ENCODE measurements around the gene TMPRSS11E.
"Not testable (repeated sequence)": the region's sequence is repeated elsewhere in the genome, so short reads cannot be mapped to it uniquely, and the experiment has no call there.

GRCh38 chr4:68504836-68505235 lies 57.6 kb downstream of the TMPRSS11E start:
- not testable (repeated sequence) for TF ChIP-seq CTCF (IDR thresholded peaks at IDR 0.05); ESRRA (CRISPR knock-in tag; IDR thresholded peaks at IDR 0.05; ENCODE audit: borderline replicate concordance); TEAD4 (CRISPR knock-in tag; IDR thresholded peaks at IDR 0.05); NR1H2 (CRISPR knock-in tag; IDR thresholded peaks at IDR 0.05); ZBTB43 (CRISPR knock-in tag; IDR thresholded peaks at IDR 0.05); MAX (CRISPR knock-in tag; IDR thresholded peaks at IDR 0.05); ZNF512 (CRISPR knock-in tag; IDR thresholded peaks at IDR 0.05; ENCODE audit: borderline replicate concordance); NR3C1 (CRISPR knock-in tag; conservative IDR thresholded peaks at IDR 0.05; ENCODE audit: low read depth); TCF7 (CRISPR knock-in tag; IDR thresholded peaks at IDR 0.05; ENCODE audit: low read depth); CBFB (CRISPR knock-in tag; IDR thresholded peaks at IDR 0.05; ENCODE audit: low read depth); NFATC4 (CRISPR knock-in tag; IDR thresholded peaks at IDR 0.05); GABPB1 (CRISPR knock-in tag; IDR thresholded peaks at IDR 0.05); JUN (CRISPR knock-in tag; IDR thresholded peaks at IDR 0.05); ERG (CRISPR knock-in tag; IDR thresholded peaks at IDR 0.05)
